RWPE1 (cell line): ENCODE data around the gene CUL9.
A peak's percentile ranks its signal among the peaks of the same experiment; 100 is the strongest.

Experiments
- CTCF ChIA-PET: fragments of 350-600 bp; sonication (Branson Sonifier 250); formaldehyde crosslinking; extraction: SDS; loops from one replicate; lab custom pipeline; 2021; lab: Yijun Ruan, JAX
- POLR2A ChIA-PET: fragments of 400-600 bp; formaldehyde crosslinking; extraction: SDS; loops from one replicate; lab custom pipeline; 2020; ENCODE audit warnings: antibody characterized with exemption; ENCODE audit not compliant: low non-redundant PET; lab: Yijun Ruan, JAX
- DNase-seq: peaks from one replicate; pipeline ENCODE4 v3.0.0; 2012; ENCODE audit warnings: low spot score
- H3K27ac ChIP-seq: fragments of 450-650 bp; 2 replicates; pipeline ENCODE4 v1.5.1; 2017
- TF ChIP-seq, protein P1 (sequence below): fragments of 450-650 bp; conservative IDR thresholded peaks from 2 replicates; pipeline ENCODE4 v1.5.1; 2017; ENCODE audit warnings: low read depth, mild to moderate bottlenecking

Gene CUL9

DNA sequence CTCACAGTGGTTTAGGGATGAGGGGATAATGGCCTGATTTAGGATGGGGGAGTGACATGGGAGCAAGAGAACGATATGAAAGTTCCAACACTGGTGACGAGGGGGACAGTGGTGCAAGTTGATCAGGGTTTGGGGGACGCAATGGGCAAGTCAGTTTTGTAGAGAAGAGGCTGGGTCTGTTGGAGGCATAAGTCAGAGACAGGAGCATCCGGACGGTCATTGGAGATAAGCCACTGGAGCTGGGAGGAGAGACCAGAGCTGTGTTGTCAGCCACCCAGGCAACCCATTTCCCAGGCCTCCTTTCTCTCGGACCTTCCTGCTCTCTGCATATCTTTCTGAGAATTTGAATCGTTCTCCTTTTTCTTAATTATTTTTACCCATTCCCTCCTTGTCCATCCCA is 37.8 kb downstream of the CUL9 start:
- ChIA-PET CTCF (interaction anchor here (0.6 to 1.7 kb wide), 2 partner anchors 10 to 67 kb away, joined by 3 to 6 read pairs; no protein-coding TSS in a partner anchor), POLR2A (interaction anchor here (0.7 kb wide), 1 partner anchor 56 kb away, joined by 8 read pairs; no protein-coding TSS in a partner anchor)

DNA sequence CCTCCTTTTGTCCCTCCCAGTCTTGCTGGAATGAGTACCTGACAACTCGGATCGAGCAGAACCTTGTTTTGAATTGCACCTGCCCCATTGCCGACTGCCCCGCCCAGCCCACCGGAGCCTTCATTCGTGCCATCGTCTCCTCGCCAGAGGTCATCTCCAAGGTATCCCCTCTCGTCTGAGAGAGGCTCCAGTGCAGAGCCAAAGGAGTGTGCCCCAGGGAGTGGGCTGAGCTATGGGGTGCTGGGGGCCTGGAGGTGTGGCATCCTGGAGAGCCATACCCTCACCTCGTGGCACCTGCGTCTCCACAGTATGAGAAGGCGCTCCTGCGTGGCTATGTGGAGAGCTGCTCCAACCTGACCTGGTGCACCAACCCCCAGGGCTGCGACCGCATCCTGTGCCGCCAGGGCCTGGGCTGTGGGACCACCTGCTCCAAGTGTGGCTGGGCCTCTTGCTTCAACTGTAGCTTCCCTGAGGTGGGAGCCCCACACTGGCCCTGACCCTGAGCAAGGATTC is 38.5 kb downstream of the CUL9 start:
- DNase-seq: no peak
- ChIA-PET POLR2A (no interaction called here), CTCF (interaction anchor here (0.6 to 1.7 kb wide), 3 partner anchors 8 to 66 kb away, joined by 3 to 6 read pairs (median 4); partner anchors contain the start of gene DNPH1)
- TF ChIP-seq, protein P1, sequence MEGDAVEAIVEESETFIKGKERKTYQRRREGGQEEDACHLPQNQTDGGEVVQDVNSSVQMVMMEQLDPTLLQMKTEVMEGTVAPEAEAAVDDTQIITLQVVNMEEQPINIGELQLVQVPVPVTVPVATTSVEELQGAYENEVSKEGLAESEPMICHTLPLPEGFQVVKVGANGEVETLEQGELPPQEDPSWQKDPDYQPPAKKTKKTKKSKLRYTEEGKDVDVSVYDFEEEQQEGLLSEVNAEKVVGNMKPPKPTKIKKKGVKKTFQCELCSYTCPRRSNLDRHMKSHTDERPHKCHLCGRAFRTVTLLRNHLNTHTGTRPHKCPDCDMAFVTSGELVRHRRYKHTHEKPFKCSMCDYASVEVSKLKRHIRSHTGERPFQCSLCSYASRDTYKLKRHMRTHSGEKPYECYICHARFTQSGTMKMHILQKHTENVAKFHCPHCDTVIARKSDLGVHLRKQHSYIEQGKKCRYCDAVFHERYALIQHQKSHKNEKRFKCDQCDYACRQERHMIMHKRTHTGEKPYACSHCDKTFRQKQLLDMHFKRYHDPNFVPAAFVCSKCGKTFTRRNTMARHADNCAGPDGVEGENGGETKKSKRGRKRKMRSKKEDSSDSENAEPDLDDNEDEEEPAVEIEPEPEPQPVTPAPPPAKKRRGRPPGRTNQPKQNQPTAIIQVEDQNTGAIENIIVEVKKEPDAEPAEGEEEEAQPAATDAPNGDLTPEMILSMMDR: no peak
- peak overlapping the region; percentile 73 for H3K27ac ChIP-seq

More for the DNA sequence above, 37.8 kb downstream of the CUL9 start:
- H3K27ac ChIP-seq: peak overlapping the region; percentile 5; the same call in 1 of the 2 replicates
- no peak for DNase-seq
- TF ChIP-seq, protein P1: no peak

DNA sequence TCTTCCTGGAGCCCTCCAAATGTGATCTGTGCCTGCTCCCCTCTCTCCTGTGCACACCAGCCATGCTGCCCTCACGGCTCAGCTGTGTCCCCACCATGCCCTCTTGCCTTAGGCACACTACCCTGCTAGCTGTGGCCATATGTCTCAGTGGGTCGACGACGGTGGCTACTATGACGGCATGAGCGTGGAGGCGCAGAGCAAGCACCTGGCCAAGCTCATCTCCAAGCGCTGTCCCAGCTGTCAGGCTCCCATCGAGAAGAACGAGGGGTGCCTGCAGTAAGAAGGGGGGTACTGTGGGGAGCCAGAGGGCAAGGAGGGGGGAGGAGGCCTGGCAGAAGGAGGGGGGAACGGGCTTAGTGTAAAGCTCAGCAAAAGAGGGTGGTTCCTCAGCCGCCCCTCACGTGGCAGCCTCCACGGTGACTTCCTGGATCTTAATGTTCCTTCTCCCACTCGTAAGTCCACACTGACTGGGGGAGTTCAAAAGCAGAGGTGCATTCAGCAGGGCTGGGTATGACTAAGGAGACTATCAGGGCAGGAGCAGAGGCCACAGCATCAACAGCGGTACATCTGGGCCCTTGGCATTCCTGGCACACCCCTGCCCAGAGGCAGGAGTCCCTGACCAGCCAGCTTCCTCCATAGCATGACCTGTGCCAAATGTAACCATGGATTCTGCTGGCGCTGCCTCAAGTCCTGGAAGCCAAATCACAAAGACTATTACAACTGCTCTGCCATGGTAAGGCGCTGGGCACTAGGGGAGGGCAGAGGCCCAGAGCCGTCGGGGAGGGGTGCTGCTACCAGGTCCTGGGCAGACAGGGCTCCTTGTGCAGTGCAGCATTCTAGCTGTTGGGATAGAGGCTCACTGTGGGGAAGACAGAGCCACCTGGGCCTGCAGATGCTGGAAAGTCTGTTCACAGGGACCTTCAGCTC is 39.3 kb downstream of the CUL9 start:
- peak; percentile 49 for DNase-seq
- CTCF ChIA-PET: interaction anchor here (1.4 to 1.7 kb wide), 2 partner anchors 8 to 9 kb away, joined by 4 to 6 read pairs; partner anchors contain the start of gene DNPH1
- TF ChIP-seq, protein P1: no peak

DNA sequence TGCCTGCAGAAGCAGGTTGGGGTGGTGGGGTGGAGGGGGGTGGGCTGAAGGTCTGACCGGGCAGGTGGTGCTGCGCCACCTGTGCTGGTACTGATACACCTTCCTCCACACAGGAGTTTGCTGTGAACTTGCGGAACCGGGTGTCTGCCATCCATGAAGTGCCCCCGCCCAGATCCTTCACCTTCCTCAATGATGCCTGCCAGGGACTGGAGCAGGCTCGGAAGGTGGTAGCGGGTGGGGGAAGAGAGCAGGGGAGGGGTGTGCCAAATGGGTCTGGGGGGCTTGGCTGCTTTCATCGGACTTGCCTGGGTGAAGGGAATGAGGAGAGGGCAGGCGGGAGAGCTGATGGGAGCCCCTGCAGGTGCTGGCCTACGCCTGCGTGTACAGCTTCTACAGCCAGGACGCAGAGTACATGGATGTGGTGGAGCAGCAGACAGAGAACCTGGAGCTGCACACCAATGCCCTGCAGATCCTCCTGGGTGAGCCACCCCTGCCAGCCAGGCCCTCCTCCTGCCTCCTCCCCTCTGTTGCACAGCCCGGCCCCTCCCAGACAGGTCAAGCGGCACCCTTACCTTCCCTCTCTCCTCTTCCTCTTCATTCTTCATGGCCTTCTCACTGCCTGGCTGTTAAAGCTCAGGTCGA is 40.5 kb downstream of the CUL9 start:
- ChIA-PET CTCF (no interaction called here), POLR2A (no interaction called here)
- peak overlapping the region; percentile 73 for H3K27ac ChIP-seq
- TF ChIP-seq, protein P1: no peak
- DNase-seq: no peak

More for the DNA sequence above, 39.3 kb downstream of the CUL9 start:
- POLR2A ChIA-PET: no interaction called here
- peak overlapping the region; percentile 73 for H3K27ac ChIP-seq

DNA sequence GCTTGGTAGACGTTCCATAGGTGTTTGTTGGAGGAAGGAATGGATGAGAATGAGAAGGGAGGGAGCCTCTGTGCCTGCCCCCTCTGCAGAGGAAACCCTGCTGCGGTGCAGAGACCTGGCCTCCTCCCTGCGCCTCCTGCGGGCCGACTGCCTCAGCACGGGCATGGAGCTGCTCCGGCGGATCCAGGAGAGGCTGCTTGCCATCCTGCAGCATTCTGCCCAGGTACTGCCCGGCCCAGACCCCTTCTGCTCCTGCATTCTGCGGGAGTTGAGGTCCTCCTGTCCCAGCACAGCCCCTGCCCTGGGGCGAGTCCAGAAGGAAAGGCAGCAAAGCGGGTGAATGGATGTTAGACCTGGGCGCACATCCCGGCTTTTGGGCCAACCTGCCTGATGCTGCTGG is 41.2 kb downstream of the CUL9 start:
- DNase-seq: no peak
- POLR2A ChIA-PET: no interaction called here
- CTCF ChIA-PET: no interaction called here
- H3K27ac ChIP-seq: peak overlapping the region; percentile 73
- TF ChIP-seq, protein P1: no peak
